ENCODE measurements around the gene NKIRAS1.
"Not testable (repeated sequence)": the region's sequence is repeated elsewhere in the genome, so short reads cannot be mapped to it uniquely, and the experiment has no call there.

NKIRAS1 gene

DNA sequence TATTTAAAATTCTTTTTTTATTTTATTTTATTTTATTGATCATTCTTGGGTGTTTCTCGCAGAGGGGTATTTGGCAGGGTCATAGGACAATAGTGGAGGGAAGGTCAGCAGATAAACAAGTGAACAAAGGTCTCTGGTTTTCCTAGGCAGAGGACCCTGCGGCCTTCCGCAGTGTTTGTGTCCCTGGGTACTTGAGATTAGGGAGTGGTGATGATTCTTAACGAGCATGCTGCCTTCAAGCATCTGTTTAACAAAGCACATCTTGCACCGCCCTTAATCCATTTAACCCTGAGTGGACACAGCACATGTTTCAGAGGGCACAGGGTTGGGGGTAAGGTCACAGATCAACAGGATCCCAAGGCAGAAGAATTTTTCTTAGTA, 46.1 kb downstream of the NKIRAS1 start:
- DNase-seq (ENCODE audit: low read depth in 2 of 2) = not testable (repeated sequence)

DNA sequence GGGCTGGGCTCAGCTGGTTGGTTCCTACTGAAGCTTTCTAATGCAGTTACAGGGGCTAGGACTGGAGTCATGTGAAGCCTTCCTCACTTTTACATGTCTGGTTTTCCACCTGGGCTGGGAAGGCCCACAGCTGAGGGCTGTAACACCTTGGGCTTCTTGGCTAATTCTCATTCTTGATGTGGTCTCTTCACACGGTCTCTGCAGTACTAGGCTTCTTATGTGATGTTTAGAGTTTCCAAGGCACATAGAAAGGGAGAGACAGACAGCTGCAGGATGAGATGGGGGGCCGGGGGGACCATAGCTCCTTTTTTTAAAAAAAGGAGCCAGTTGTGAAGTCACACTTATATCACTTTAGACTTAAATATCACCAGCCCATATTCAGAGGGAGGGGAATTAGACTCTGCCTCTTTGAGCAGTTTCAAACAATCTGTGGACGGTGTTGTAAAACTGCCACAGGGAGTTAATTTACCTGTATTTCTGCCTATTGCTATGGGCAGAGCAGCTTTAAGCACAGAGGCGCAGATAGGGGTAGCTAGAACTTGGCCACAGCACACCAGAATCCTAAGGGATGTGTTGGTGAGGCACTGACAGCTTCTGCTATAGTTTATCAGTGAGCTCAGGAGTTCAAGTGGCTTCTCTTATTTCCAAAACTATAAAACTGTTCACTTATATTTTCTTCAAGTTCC, 46.7 kb downstream of the NKIRAS1 start:
- no peak for DNase-seq (ENCODE audit: low read depth in 2 of 2)

DNA sequence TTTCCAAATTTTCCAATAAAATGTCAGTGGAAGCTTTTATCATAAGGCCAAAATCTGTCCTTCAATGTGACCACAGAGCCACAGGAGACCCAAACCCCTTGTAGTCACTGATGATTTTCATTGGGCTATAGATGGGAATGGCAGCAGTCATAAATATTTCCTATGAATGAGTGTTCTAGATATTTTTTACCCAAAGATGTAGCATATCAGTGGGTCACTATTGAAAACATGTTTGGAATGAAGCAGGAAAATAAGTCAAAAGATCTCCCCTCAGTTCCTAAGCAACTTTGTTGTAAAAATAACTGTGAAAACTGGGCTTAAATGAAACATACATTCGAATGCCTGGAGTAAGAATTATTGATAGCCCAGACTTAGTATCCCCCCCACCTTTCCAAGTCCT, 49.0 kb downstream of the NKIRAS1 start:
- DNase-seq (ENCODE audit: low read depth in 2 of 2) = no peak

DNA sequence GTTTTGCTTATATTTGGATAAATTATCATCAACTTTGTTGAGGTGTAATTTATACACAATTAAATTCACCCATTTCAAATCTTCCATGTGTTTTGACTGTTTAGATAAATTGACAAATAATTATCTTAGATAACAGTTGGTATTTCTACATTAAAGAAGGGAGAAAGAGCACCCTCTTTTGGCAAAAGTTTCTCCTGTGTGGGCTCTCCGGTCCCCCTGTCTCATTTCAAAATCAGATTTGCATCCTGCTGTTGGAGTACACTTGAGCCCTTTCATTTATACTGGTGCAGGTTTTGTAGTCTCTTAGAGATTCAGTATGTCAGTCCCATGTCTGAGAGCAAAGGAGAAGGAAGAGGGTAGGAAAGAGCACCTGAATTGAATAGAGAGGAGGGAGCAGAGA, 49.4 kb downstream of the NKIRAS1 start:
- DNase-seq (ENCODE audit: low read depth in 2 of 2) = no peak

DNA sequence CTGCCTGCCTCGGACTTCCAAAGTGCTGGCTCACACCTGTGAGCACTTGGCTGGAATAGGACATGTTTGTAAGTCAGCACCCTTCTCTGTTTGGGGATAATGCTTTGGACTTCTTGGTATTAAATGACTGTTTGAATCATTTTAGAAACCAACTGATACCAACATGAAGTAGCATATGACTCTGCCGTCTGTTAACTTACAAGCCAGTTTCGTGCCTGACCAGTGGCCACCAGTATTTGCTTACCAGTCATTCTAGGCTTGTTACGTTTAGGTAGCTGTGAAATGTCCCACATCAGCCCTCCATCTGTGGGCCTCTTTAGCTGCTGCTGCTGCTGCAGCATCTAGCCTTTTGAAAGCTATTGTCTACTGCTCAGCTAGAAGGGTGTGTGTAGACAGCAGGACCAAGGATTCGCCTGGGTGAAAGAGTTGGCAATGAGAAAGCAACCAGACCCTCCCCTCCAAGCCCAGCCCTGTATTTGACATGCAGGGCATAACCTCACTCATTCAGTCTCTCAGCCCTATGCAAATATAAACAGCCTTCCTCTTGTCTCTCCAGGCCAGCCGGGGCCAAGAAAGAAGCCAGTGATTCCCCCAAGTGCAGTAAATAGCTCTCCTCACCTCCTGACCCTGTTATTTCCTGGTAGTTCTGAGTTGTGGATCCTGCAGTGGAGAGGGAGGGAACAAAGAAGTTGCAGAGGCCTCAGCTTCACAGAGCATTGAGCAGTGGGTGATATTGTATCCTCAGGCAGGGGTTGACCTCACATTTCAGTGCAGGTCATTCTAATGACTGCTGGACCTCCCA, 51.0 kb downstream of the NKIRAS1 start:
- DNase-seq (ENCODE audit: low read depth in 2 of 2) = no peak

DNA sequence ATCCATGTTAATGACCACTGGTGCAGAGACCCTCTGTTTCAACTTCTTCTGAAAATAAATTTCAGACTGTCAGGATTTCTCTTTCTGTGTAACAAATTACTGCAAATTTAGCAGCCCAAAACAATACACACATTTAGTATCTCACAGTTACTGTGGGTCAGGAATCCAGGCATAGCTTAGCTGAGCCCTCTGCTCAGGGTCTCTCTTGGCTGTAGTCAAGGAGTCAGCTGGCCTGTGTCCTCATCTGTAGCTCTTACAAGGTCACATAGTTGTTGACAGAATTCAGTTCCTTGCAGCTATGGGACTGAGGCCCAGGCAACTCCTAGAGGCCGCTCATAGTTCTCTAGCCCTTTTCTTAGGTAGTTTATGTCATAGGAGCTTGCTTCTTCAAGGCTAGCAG, 51.9 kb downstream of the NKIRAS1 start:
- DNase-seq (ENCODE audit: low read depth in 2 of 2) = no peak

DNA sequence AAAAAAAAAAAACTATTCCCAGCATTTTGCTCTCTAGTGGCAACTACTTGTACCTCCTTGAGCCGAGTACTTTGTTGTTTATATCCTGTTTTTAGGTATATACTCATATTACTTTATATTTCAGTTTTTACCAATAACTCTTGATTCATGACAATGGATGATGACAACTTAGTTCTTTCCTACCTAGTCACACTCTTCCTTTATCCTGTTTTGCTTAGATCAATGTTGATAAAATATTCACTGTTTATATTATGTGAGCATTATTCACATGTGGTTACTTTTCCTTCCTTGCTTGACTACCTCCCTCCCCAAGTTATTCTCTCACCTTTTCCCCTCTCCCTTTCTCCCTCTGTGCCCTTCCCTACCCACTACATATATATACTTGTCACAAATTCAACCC, 53.7 kb downstream of the NKIRAS1 start:
- DNase-seq (ENCODE audit: low read depth in 2 of 2) = no peak

DNA sequence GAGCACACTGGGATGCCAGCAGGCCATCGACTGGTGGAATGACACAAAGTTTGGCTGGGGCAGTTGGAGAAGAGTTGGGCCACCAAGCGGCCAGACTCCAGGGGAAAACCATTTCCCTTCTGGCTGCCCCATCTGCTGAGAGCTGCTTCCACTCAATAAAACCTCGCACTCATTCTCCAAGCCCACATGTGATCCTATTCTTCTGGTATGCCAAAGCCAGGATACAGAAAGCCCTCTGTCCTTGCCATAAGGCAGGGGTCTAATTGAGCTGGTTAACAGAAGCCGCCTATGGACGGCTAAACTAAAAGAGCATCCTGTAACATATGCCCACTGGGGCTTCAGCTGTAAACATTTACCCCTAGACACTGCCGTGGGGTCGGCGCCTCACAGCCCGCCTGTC, 55.1 kb downstream of the NKIRAS1 start:
- no peak for DNase-seq (ENCODE audit: low read depth in 2 of 2)

DNA sequence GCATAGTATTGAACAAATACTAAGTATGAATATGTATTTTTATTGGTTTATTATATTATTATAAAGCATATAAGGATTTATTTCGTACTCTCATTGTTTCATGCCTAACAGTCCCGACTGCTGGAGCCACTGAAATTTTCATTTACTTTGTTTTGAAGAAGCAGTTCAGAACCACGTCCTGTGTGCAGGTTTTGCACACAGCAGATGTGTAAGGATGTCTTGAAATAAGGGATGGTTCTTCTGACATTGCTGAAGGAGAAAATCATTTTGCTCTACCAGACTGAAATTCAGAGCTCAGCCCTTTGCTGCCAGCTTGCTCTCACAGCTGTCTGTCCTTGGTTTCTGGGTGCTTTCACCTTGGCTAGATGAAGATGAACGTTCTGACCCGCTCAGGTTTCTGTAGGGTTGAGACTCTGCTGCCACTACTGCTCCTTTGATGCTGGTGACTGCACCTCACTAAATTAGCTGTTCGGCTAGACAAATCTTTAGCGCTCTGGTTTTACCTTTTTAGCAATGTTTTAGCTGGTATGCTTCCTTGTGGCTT, 56.9 kb downstream of the NKIRAS1 start:
- no peak for DNase-seq (ENCODE audit: low read depth in 2 of 2)

DNA sequence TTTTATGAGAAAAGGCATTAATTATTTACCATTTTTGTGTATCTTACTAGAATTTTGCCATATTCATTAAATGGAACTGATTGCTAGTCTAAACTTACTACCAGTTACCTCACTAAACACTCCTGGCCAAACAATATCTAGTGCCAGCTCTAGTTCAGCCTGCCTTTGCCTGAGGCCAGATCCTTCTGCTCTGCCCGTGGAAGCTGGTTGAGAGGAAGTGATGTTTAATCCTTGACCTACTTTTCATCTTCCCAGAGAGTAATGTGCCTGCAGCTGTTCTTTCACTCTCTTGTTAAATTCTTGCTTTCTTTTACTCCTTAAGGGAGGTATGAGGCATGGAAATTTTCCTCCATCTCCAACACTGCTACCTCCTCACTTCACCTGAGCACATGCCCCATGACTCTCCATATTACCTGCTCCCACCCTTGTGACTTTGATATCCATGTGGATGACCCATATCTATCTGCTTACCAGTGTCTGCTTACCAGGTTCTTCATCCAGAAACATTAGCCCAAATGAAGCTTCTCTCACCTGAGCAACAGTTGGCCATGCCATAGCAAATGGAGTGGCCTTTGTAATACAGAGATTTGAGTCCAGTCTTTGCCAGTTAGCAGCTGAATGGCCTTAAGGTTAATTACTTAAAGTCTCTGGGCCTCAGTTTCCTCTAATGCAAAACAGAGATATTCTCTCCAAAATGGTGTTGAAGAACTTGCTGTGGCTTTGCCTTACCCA, 57.6 kb downstream of the NKIRAS1 start:
- DNase-seq (ENCODE audit: low read depth in 2 of 2) = no peak

DNA sequence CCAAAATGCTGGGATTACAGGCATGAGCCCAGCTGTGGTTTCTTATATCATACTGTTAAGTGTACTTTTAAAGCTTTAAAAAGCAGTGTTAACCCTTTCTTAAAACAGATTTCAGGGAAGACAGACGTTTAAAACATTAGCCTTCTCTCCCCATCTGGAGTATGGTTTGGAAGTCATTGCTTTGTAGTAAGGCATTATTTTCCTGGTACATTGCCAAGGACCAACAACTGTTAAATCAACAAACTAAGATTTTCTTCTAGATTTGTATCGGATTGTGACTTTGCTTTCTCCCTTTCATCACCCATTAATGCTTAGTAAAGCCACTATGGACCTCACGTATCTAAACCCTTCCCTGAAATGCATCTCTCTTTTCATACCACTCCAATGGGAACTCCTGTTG, 60.5 kb downstream of the NKIRAS1 start:
- no peak for DNase-seq (ENCODE audit: low read depth in 2 of 2)

DNA sequence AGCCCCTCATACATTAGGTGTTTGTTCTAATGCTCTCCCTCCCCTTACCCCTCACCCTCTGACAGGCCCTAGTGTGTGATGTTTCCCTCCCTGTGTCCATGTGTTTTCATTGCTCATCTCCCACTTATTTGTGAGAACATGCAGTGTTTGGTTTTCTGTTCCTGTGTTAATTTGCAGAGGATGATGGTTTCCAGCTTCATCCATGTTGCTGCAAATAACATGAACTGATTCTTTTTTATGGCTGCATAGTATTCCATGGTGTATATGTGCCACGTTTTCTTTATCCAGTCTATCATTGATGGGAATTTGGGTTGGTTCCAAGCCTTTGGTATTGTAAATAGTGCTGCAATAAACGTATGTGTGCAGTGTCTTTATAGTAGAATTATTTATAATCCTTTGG, 67.3 kb downstream of the NKIRAS1 start:
- DNase-seq (ENCODE audit: low read depth in 2 of 2) = not testable (repeated sequence)

DNA sequence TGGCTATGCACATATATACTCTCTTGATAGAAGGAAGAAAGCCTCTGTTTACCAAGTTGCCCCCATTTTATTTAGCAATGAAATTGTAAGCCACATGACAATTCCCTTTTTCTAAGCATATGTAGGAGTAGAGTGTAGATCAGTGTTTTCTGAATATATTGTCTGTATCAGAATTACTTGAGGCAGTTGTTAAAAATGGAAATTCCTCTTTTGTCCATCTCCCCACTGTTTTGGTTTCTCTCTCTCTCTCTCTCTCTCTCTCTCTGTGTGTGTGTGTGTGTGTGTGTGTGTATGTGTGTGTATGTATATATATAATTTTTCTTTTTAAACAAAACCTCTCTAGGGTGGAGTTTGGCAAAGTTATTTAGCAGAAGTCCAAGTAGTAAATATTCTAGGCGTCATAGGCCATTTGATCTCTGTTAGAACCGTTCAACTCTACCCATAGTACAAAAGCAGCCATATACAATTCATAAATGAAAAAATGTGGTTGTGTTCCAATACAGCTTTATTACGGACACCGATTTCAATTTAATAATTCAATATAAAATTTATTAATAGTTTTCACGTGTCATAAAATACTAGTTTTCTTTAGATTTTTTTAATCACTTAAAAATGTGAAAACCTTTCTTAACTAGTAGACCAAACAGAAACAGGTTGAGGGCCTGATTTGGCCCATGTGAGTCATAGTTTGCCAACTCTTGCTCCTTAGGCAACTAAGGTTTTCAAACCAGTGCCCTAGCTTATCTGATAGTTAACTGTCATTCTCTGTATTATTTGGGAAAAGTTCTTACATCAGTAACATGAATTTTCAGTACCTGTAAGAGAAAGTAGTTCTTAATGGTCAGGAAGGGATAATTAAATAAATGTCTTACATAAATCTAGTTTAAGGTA, 71.2 kb downstream of the NKIRAS1 start:
- DNase-seq (ENCODE audit: low read depth in 2 of 2) = no peak

DNA sequence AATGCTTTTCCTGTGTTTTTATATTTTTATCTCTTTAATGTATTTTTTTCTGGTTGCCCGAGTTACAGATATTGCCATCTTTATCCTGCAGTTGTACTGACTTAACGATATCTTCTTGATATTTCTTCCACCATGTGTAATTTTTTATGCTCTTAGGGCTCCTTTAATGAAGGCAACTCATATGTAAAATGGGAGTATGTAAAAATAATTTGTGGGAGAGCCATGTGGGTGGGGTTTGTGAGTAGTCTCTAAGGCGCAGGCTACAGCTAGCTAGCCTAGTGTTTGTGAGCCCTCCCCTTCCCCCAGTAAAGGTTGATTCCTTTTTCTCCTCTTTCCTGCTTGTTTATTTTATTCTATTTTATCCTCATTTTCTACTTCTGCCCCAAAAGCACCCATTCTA, 72.9 kb downstream of the NKIRAS1 start:
- no peak for DNase-seq (ENCODE audit: low read depth in 2 of 2)

All from fibroblast of skin of left biceps (primary cell).